Astrocyte (in vitro differentiated cells and primary cell): ENCODE results near the gene MRPS12.

Experiments
- CTCF ChIP-seq: IDR thresholded peaks from 2 replicates; pipeline ENCODE4 v1.5.1; 2011; ENCODE audit warnings: low read depth, mild to moderate bottlenecking, inconsistent platforms, low read length, moderate library complexity; ENCODE audit not compliant: insufficient read depth
- EZH2 ChIP-seq: IDR thresholded peaks from 2 replicates; pipeline ENCODE4 v1.6.1; 2012; ENCODE audit warnings: mild to moderate bottlenecking, low read length, inconsistent platforms; ENCODE audit not compliant: insufficient read depth

GRCh38 chr19:38939957-38940356 is 9.2 kb downstream of the MRPS12 start:
- TF ChIP-seq EZH2 (no peak), CTCF (no peak)
